ENCODE data around the gene TEX12.

The TEX12 gene

DNA sequence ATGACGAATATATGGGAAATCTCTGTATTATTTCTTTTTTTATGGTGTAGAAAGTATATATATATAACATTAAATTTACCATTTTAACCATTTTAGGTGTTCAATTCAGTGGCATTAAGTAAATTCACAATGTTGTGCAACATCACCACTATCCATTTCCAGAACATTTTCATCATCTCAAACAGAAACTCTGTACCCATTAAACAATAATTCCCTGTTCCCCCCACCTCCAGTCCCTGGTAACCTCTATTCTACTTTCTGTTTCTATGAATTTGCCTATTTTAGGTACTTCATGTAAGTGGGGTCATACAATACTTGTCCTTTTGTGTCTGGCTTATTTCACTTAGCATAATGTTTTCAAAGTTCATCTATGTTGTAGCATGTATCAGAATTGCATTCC, 43.7 kb downstream of the TEX12 start:
- no peak for DNase-seq (ENCODE audit: low read depth in 1 of 2, low spot score in 1 of 2)

DNA sequence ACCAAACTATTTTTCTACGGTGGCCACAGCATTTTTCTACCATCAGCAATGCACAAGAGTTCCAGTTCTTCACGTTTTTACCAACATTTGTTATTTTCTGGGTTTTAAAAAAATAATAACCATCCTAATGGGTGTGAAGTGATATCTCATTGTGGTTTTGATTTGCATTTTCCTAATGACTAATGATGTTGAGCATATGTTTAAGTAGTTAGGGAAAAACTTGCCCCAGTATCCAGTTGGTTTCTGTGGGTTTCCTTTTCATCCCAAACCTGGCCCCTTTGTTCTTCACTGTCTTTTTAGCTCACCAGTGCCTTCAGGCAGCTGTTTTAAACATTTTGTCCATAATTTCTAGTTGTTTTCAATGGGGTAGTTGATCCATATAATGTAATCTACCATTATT, 44.4 kb downstream of the TEX12 start:
- DNase-seq (ENCODE audit: low read depth in 1 of 2, low spot score in 1 of 2), result peak in 1 of 2 donors; percentile 39

DNA sequence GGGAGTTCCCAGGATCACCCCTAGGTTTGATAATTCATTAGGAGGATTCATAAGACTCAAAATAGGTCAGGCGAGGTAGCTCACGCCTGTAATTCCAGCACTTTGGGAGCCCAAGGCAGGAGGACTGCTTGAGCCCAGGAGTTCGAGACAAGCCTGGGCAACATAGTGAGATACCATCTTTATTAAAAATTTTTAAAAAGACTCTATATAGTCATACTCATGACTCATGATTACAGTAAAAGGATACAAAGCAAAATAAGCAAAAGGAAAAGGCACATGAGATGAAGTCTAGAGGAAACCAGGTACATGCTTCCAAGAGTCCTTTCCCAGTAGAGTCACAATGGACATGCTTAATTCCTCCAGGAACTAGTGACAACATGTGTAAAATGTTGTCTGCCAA, 45.1 kb downstream of the TEX12 start:
- no peak for DNase-seq (ENCODE audit: low read depth in 1 of 2, low spot score in 1 of 2)

DNA sequence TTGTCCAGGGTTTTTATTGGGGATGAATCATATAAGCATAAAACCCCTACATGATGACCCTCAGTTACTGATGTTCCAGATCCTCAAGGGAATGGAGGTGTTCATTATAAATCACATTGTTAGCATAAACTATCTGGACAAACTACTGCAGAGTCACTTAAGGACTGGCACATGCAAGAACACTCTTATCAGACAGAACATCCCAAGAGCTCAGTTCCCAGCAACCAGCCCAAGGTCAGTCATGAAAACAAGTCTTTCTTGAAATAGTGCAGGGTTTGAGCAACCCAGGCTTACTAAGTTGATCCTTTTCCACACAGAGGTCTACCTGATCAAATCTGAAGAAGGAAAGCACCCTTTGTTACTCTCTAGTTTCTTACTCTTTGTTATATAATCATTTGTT, 45.5 kb downstream of the TEX12 start:
- DNase-seq (ENCODE audit: low read depth in 1 of 2, low spot score in 1 of 2), result no peak

DNA sequence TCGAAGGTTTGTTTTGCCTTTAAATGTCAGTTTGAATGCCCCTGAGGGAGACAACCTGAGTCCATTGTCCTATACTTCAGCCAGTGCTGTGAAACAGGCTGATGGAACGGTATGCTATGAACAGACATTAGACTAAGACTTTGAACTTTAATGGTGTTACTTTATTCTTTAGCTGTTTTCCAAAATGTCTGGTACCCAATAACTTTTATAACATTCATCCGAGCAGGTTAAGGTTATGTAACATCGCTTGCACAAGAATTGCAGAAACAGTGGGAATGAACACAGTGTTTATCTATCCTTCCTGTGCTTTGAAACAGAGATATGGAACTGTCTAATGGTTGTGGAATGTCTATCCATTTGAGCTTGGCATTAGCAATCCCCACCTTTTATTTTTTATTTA, 46.6 kb downstream of the TEX12 start:
- no peak for DNase-seq (ENCODE audit: low read depth in 1 of 2, low spot score in 1 of 2)

DNA sequence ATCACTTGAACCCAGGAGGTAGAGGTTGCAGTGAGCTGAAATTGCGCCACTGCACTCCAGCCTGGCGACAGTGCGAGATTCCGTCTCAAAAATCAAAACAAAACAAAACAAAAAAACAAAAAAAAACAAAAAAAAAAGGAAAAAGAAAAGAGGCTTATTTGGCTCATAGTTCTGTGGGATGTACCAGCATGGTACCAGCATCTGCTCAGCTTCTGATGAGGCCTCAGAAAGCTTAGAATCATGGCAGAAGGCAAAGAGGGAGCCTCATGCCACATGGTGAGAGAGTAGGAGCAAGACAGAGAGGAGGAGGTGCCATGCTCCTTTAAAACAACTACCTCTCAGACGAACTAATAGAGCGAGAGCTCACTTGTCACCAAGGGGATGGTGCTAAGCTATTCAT, 48.4 kb downstream of the TEX12 start:
- DNase-seq (ENCODE audit: low read depth in 1 of 2, low spot score in 1 of 2), result no peak

DNA sequence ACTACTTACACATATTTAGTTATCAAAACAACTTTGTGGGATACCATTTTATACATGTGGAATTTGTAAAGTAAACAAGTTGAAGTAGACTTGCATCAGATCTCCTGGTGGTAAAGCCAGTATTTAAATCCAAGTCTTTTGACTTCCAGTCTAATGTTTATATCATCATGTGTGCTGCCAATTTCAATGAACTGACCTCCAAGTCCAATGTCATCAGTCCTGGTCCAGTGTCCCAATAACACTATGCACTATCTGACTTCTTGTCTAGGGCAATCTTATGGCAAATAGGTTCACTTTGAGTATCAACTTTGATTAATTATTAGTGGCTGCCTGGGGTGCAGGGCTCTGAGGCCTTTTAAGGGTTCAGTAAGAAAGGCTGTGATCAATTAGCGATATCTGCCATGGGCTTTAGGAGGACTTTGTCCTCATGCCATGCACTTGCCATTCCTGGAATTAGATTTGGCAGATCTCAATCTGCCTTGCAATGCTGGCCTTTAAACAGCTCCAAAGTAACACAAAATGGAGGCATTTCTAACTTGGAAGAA, 49.5 kb downstream of the TEX12 start:
- no peak for DNase-seq (ENCODE audit: low read depth in 1 of 2, low spot score in 1 of 2)

DNA sequence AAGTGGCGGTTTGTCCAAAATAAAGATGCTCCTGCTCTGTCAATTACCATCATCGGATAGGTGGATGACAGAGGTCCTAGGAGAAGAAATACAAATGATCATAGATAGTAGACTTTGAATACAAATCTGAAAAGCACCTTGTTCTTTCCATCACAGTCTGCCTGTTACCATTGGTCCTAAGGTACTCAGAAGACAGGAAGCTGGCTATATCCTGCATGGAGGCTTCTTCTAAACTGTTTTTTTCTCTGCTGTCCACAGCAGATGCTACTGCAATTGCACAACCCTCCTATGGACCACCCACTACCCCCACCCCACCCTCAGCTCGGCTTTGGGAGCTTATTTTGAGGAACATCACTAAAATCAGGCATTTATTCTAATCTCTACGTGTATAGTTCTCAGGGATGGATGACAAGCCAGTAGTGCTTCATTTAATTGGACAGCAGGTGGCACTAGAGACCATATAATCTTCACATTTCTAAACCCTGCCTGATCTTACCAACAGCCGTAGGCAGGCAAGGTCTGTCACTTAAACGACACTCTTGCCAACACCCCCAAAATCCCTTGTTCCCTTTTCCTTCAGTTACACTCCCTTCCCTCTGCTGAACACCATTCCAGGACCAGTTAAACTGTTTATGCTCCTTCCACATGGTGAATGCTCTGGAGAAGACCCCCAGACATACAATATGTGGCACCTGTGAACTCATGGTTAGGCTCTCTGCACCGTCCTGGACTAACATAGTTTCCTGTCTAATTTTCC, 52.5 kb downstream of the TEX12 start:
- peak; percentile 5 to 46 for DNase-seq (ENCODE audit: low read depth in 1 of 2, low spot score in 1 of 2)

DNA sequence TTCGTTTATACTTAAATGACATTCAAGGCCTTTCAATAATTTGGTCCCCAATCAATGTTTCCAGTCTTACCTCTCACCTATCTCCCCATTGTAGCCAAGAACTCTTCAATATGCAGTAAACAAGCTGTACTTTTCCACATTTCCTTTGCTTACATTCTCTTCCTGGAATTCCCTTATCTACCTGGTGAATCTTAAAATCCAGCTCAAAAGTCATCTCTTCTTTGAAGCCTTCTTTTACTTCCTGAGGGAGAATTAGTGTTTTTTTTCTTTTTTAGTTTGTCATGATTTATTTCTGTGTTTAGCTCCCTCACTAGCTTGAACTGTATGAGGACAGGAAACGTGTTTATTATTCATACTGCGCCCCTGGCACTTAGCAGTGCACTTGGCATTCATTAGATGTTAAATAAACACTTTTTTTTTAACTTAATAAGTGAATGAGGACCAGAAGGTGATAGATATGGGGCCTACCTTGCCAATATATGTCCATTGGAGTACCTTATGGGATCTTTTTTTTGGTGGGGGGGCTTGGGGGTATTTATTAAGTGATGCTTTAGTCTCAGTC, 54.2 kb downstream of the TEX12 start:
- DNase-seq (ENCODE audit: low read depth in 1 of 2, low spot score in 1 of 2), result no peak
